Osteoblast (primary cell): ENCODE measurements around the gene MECP2. TPM values are rescaled to one million over a fixed set of nuclear protein-coding genes. Genes with fewer than 3 reads are reported as not detected.
A peak's percentile ranks its signal among the peaks of the same experiment; 100 is the strongest.

Experiments used
- DNase-seq: peaks from one replicate; pipeline ENCODE4 v3.0.0; 2011; ENCODE audit warnings: low spot score, mixed read lengths; ENCODE audit not compliant: insufficient read length; ENCODE audit errors: missing footprints
- H2AFZ ChIP-seq: 2 replicates; pipeline ENCODE4 v1.6.0; 2011; ENCODE audit warnings: mild to moderate bottlenecking, low read length
- H3K27ac ChIP-seq: 2 replicates; pipeline ENCODE4 v1.5.1; 2011; ENCODE audit warnings: mild to moderate bottlenecking, low read depth, low read length, moderate library complexity
- H3K27me3 ChIP-seq: 2 replicates; pipeline ENCODE4 v1.6.0; 2012; ENCODE audit warnings: mild to moderate bottlenecking, control low read depth, inconsistent platforms, low read length, moderate library complexity; ENCODE audit not compliant: insufficient read depth
- H3K36me3 ChIP-seq: 2 replicates; pipeline ENCODE4 v1.5.1; 2011; ENCODE audit warnings: mild to moderate bottlenecking, low read length, control low read depth, moderate library complexity; ENCODE audit not compliant: insufficient read depth
- H3K4me1 ChIP-seq: 2 replicates; pipeline ENCODE4 v1.5.1; 2011; ENCODE audit warnings: mild to moderate bottlenecking, low read length, control low read depth, moderate library complexity; ENCODE audit not compliant: insufficient read depth
- H3K4me2 ChIP-seq: 2 replicates; pipeline ENCODE4 v1.6.0; 2011; ENCODE audit warnings: mild to moderate bottlenecking, low read length; ENCODE audit not compliant: insufficient read depth
- H3K4me3 ChIP-seq: fragments of 200-600 bp; sonication (generic); 3 replicates; pipeline ENCODE4 v1.5.1; 2012; ENCODE audit warnings: mild to moderate bottlenecking, low read length, inconsistent platforms; ENCODE audit not compliant: insufficient read depth
- H3K79me2 ChIP-seq: 2 replicates; pipeline ENCODE4 v1.6.0; 2012; ENCODE audit warnings: mild to moderate bottlenecking, low read length, control low read depth, inconsistent platforms; ENCODE audit not compliant: insufficient read depth
- H3K9me3 ChIP-seq: 2 replicates; pipeline ENCODE4 v1.5.1; 2011; ENCODE audit warnings: low read depth, low read length, control low read depth
- H4K20me1 ChIP-seq: 2 replicates; pipeline ENCODE4 v1.6.0; 2012; ENCODE audit warnings: mild to moderate bottlenecking, low read length, control low read depth; ENCODE audit not compliant: insufficient read depth
- CTCF ChIP-seq: IDR thresholded peaks from 2 replicates; pipeline ENCODE4 v1.5.1; 2011; ENCODE audit warnings: mild to moderate bottlenecking, low read depth, low read length, moderate library complexity; ENCODE audit errors: extremely low read depth
- total RNA-seq: library from RNA; depleted of rRNA; stranded (reverse); fragments of >200 nt; gene quantifications from 2 replicates; pipeline ENCODE4 v1.2.3, GENCODE V29; 2012

MECP2 gene
- total RNA-seq, 1 donor = 31.1 TPM

DNA sequence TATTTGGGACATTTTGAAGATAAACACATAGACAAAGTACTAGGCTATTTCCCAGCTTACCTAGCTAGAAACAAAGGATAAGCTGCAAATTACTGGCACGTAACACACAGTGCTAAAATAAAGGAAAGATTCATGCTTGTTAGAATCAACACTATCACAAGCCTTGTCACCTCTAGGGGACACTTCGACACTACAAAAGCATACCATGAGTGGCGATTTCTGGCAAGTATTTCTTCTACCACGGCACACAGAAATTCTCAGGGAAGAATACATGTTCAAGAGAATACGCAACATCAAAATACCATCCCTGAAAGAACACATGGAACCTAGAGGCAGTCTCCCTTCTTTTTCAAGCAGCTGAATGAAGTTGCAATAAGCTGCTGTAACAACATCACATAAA lies 5.1 kb downstream of the MECP2 start:
- no peak overlapping the region for H3K4me3 ChIP-seq
- H3K27ac ChIP-seq = no peak overlapping the region

GRCh38 chrX:154091678-154092077 lies 5.8 kb downstream of the MECP2 start:
- H3K4me3 ChIP-seq = no peak overlapping the region
- H3K9me3 ChIP-seq = no peaks in the 10 kb centered on the region
- no peak overlapping the region for H2AFZ ChIP-seq
- no peak for DNase-seq
- H3K36me3 ChIP-seq = peaks cover 6% of the 10 kb centered on the region
- H3K27ac ChIP-seq = no peak overlapping the region
- no peak for TF ChIP-seq CTCF
- H3K27me3 ChIP-seq = peaks cover 2% of the 10 kb centered on the region
- peaks cover 63% of the 10 kb centered on the region for H4K20me1 ChIP-seq
- peaks cover 21% of the 10 kb centered on the region for H3K4me1 ChIP-seq
- peaks cover 89% of the 10 kb centered on the region for H3K79me2 ChIP-seq
- no peak overlapping the region for H3K4me2 ChIP-seq

More for the DNA sequence above, 5.1 kb downstream of the MECP2 start:
- Histone ChIP-seq H3K36me3 (peaks cover 6% of the 10 kb centered on the region), H3K27me3 (peaks cover 2% of the 10 kb centered on the region), H4K20me1 (peaks cover 63% of the 10 kb centered on the region), H3K4me1 (peaks cover 21% of the 10 kb centered on the region), H3K9me3 (no peaks in the 10 kb centered on the region), H3K4me2 (peak overlapping the region; percentile 16), H3K79me2 (peaks cover 86% of the 10 kb centered on the region), H2AFZ (no peak overlapping the region)
- no peak for TF ChIP-seq CTCF
- no peak for DNase-seq

- H3K36me3 ChIP-seq = peaks cover 6% of the 10 kb centered on the region
- peaks cover 79% of the 10 kb centered on the region for H3K79me2 ChIP-seq
- peaks cover 14% of the 10 kb centered on the region for H3K4me1 ChIP-seq
- H3K27ac ChIP-seq = no peak overlapping the region
- peaks cover 56% of the 10 kb centered on the region for H4K20me1 ChIP-seq
- no peak overlapping the region for H3K4me2 ChIP-seq
- H3K27me3 ChIP-seq = peaks cover 2% of the 10 kb centered on the region
- no peak for TF ChIP-seq CTCF
- H3K9me3 ChIP-seq = no peaks in the 10 kb centered on the region
- H3K4me3 ChIP-seq = no peak overlapping the region
- H2AFZ ChIP-seq = no peak overlapping the region
- DNase-seq = no peak
Observed at GRCh38 chrX:154090731-154091130, 6.8 kb downstream of the MECP2 start.

DNA sequence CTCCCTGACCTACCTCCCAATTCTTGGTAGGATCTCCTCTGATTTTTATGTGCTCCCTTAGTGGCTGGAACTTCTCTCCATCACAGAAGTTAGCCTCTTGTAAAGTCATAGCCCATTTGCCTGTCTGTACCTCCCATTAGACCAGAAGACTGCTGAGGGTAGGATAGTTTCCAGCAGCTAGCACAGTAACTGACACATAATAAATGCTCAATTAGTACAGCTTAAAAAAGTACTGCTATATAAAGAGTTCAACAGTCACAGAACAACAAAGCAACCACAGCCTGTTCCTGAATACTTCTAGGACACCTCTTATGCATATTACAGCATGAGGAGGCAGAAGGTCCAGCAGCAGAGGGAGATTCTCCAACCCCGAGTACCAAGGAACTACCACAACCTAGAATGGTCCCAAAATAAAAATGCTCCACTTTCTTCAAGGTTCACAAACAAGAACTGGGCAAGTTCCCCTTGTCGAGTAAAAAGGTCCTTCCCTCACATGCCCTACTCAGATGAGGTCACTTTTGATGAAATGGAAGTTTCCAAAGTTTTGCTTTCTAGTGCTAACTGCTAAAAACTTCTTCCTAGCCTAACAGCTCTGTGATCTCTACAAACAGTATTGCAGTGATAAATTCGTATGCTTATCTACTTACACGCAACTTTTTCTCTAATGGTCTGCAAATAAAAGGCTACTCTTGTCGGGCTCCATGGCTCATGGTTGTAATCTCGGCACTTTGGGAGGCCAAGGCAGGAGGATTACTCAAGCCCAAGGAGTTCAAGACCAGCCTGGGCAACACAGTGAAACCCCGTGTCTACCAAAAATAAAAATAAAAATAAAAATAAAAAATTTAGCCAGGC lies 12.8 kb downstream of the MECP2 start:
- H4K20me1 ChIP-seq = peaks cover 19% of the 10 kb centered on the region
- peaks cover 66% of the 10 kb centered on the region for H3K79me2 ChIP-seq
- H3K4me3 ChIP-seq = no peak overlapping the region
- DNase-seq = no peak
- H3K4me1 ChIP-seq = peaks cover 11% of the 10 kb centered on the region
- no peak overlapping the region for H3K4me2 ChIP-seq
- H3K27ac ChIP-seq = no peak overlapping the region
- H3K36me3 ChIP-seq = no peaks in the 10 kb centered on the region
- no peak for TF ChIP-seq CTCF
- H3K9me3 ChIP-seq = no peaks in the 10 kb centered on the region
- no peaks in the 10 kb centered on the region for H3K27me3 ChIP-seq
- H2AFZ ChIP-seq = no peak overlapping the region
